Erythroblast (primary cell): ENCODE results near the gene BMPER.
"Not testable (repeated sequence)": the region's sequence is repeated elsewhere in the genome, so short reads cannot be mapped to it uniquely, and the experiment has no call there.

Experiments used
- GATA1 ChIP-seq: IDR thresholded peaks from 2 replicates; pipeline ENCODE4 v1.6.1; 2011; ENCODE audit warnings: low read depth, mild to moderate bottlenecking, control low read depth, low read length, moderate library complexity
- POLR2A ChIP-seq: IDR thresholded peaks from 2 replicates; pipeline ENCODE4 v1.6.1; 2011; ENCODE audit warnings: mild to moderate bottlenecking, low read length

DNA sequence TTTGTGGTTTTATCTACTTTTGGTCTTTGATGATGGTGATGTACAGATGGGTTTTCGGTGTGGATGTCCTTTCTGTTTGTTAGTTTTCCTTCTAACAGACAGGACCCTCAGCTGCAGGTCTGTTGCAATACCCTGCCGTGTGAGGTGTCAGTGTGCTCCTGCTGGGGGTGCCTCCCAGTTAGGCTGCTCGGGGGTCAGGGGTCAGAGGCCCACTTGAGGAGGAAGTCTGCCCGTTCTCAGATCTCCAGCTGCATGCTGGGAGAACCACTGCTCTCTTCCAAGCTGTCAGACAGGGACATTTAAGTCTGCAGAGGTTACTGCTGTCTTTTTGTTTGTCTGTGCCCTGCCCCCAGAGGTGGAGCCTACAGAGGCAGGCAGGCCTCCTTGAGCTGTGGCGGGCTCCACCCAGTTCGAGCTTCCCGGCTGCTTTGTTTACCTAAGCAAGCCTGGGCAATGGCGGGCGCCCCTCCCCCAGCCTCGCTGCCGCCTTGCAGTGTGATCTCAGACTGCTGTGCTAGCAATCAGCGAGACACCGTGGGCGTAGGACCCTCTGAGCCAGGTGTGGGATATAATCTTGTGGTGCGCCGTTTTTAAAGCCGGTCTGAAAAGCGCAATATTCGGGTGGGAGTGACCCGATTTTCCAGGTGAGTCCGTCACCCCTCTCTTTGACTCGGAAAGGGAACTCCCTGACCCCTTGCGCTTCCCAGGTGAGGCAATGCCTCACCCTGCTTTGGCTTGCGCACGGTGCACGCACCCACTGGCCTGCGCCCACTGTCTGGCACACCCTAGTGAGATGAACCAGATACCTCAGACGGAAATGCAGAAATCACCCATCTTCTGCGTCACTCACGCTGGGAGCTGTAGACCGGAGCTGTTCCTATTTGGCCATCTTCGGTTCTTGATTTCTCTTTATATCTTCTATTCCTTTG, 269.6 kb downstream of the BMPER start:
- TF ChIP-seq POLR2A, GATA1: not testable (repeated sequence)
